Activated naive CD4-positive, alpha-beta T cell treated with anti-CD3 and anti-CD28 coated beads for 36 hours (primary cell): ENCODE measurements around the gene INS. TPM values are rescaled to one million over a fixed set of nuclear protein-coding genes. Genes with fewer than 3 reads are reported as not detected.

Experiments
- CTCF ChIA-PET: fragments of 350-600 bp; sonication (Branson Sonifier 250); formaldehyde crosslinking; loops from one replicate; lab custom pipeline; 2021; ENCODE audit warnings: antibody characterized with exemption; lab: Charles Lee
- DNase-seq: peaks from one replicate; pipeline ENCODE4 v3.0.0-alpha.2; 2020
- H3K27ac Mint-ChIP-seq: one replicate; pipeline ENCODE4 v1.8.0; 2021; ENCODE audit warnings: mild to moderate bottlenecking, mixed read lengths
- H3K27me3 Mint-ChIP-seq: one replicate; pipeline ENCODE4 v1.8.0; 2021; ENCODE audit warnings: low read depth, mixed read lengths
- H3K36me3 Mint-ChIP-seq: one replicate; pipeline ENCODE4 v1.8.0; 2021; ENCODE audit warnings: low read depth, mixed read lengths
- H3K4me1 Mint-ChIP-seq: one replicate; pipeline ENCODE4 v1.8.0; 2021; ENCODE audit warnings: low read depth, mixed read lengths
- H3K4me3 Mint-ChIP-seq: one replicate; pipeline ENCODE4 v1.8.0; 2021; ENCODE audit warnings: mild to moderate bottlenecking, moderate library complexity, mixed read lengths
- H3K9me3 Mint-ChIP-seq: one replicate; pipeline ENCODE4 v1.8.0; 2021; ENCODE audit warnings: mixed read lengths
- intact Hi-C: fragments of 100-400 bp; cut with micrococcal nuclease; formaldehyde crosslinking; loops from one replicate; pipeline ENCODE4 v1.15.1; 2023
- total RNA-seq, 2 experiments: library from RNA; stranded (reverse); gene quantifications; one replicate each; pipeline ENCODE4 v1.2.3, GENCODE V29; 2021

Gene INS
- total RNA-seq, 2 experiments from 2014 or later: not detected

- H3K27me3 Mint-ChIP-seq: peaks cover 10% of the 10 kb centered on the region
- peaks cover 5% of the 10 kb centered on the region for H3K4me1 Mint-ChIP-seq
- H3K9me3 Mint-ChIP-seq: no peaks in the 10 kb centered on the region
- no peaks in the 10 kb centered on the region for H3K36me3 Mint-ChIP-seq
- no peak overlapping the region for H3K27ac Mint-ChIP-seq
- H3K4me3 Mint-ChIP-seq: no peak overlapping the region
- no peak for DNase-seq
- CTCF ChIA-PET: interaction anchor here (0.6 to 12.5 kb wide), 8 partner anchors 9 to 503 kb away, joined by 3 to 370 read pairs (median 4); no protein-coding TSS in a partner anchor
- intact Hi-C loops: no loop called here
Observed at GRCh38 chr11:2155511-2155910, 5.5 kb downstream of the INS start.

GRCh38 chr11:2154889-2155288 lies 6.1 kb downstream of the INS start:
- Mint-ChIP-seq H3K36me3 (no peaks in the 10 kb centered on the region), H3K4me1 (peaks cover 5% of the 10 kb centered on the region), H3K9me3 (no peaks in the 10 kb centered on the region), H3K27ac (no peak overlapping the region), H3K27me3 (peaks cover 14% of the 10 kb centered on the region), H3K4me3 (no peak overlapping the region)
- no peak for DNase-seq
- intact Hi-C loops: loop anchor here (5.0 kb wide), 1 partner anchor 463 kb away; no protein-coding TSS in a partner anchor
- CTCF ChIA-PET: interaction anchor here (0.5 to 12.5 kb wide), 6 partner anchors 81 to 502 kb away, joined by 3 to 370 read pairs (median 14); partner anchors contain the start of gene SYT8

- Mint-ChIP-seq H3K4me1 (peaks cover 5% of the 10 kb centered on the region), H3K4me3 (no peak overlapping the region), H3K36me3 (no peaks in the 10 kb centered on the region), H3K9me3 (no peaks in the 10 kb centered on the region), H3K27me3 (peaks cover 17% of the 10 kb centered on the region), H3K27ac (no peak overlapping the region)
- CTCF ChIA-PET: interaction anchor here (1.4 to 12.5 kb wide), 7 partner anchors 9 to 460 kb away, joined by 5 to 370 read pairs (median 24); partner anchors contain the start of gene SYT8
- DNase-seq: no peak
- intact Hi-C loops: loop anchor here (5.0 kb wide), 1 partner anchor 462 kb away; no protein-coding TSS in a partner anchor
Observed at GRCh38 chr11:2154195-2154585, 6.8 kb downstream of the INS start.

- intact Hi-C loops: loop anchor here (5.0 kb wide), 1 partner anchor 461 kb away; no protein-coding TSS in a partner anchor
- no peak for DNase-seq
- Mint-ChIP-seq H3K9me3 (no peaks in the 10 kb centered on the region), H3K4me3 (no peak overlapping the region), H3K36me3 (no peaks in the 10 kb centered on the region), H3K27ac (no peak overlapping the region), H3K4me1 (peaks cover 5% of the 10 kb centered on the region), H3K27me3 (peaks cover 22% of the 10 kb centered on the region)
- CTCF ChIA-PET: interaction anchor here (1.4 to 12.5 kb wide), 7 partner anchors 10 to 460 kb away, joined by 5 to 370 read pairs (median 24); partner anchors contain the start of gene SYT8
Observed at GRCh38 chr11:2153581-2154194, 7.3 kb downstream of the INS start.

GRCh38 chr11:2151500-2152257 lies 9.3 kb downstream of the INS start:
- CTCF ChIA-PET: interaction anchor here (0.7 to 12.5 kb wide), 39 partner anchors 9 to 499 kb away, joined by 3 to 370 read pairs (median 4); partner anchors contain the start of genes LSP1 and SYT8
- intact Hi-C loops: loop anchor here (1.0 to 5.0 kb wide), 3 partner anchors 269 to 459 kb away; no protein-coding TSS in a partner anchor
- Mint-ChIP-seq H3K9me3 (no peaks in the 10 kb centered on the region), H3K27me3 (peaks cover 33% of the 10 kb centered on the region), H3K4me1 (peaks cover 5% of the 10 kb centered on the region), H3K27ac (no peak overlapping the region), H3K36me3 (no peaks in the 10 kb centered on the region), H3K4me3 (no peak overlapping the region)
- DNase-seq: peak; percentile 88

GRCh38 chr11:2149864-2150847 lies 10.9 kb downstream of the INS start:
- DNase-seq: no peak
- H3K4me1 Mint-ChIP-seq: peaks cover 5% of the 10 kb centered on the region
- no peaks in the 10 kb centered on the region for H3K9me3 Mint-ChIP-seq
- no peak overlapping the region for H3K27ac Mint-ChIP-seq
- no peak overlapping the region for H3K4me3 Mint-ChIP-seq
- intact Hi-C loops: loop anchor here (5.0 to 10.0 kb wide), 2 partner anchors 458 to 495 kb away; no protein-coding TSS in a partner anchor
- peaks cover 45% of the 10 kb centered on the region for H3K27me3 Mint-ChIP-seq
- CTCF ChIA-PET: interaction anchor here (0.5 to 12.5 kb wide), 29 partner anchors 7 to 963 kb away, joined by 3 to 370 read pairs (median 5); no protein-coding TSS in a partner anchor
- no peaks in the 10 kb centered on the region for H3K36me3 Mint-ChIP-seq

- H3K4me3 Mint-ChIP-seq: no peak overlapping the region
- CTCF ChIA-PET: interaction anchor here (0.6 to 12.5 kb wide), 18 partner anchors 15 to 497 kb away, joined by 3 to 370 read pairs (median 3); no protein-coding TSS in a partner anchor
- H3K27ac Mint-ChIP-seq: no peak overlapping the region
- intact Hi-C loops: loop anchor here (10.0 kb wide), 1 partner anchor 495 kb away; no protein-coding TSS in a partner anchor
- H3K9me3 Mint-ChIP-seq: no peaks in the 10 kb centered on the region
- no peak for DNase-seq
- H3K4me1 Mint-ChIP-seq: peaks cover 12% of the 10 kb centered on the region
- no peaks in the 10 kb centered on the region for H3K36me3 Mint-ChIP-seq
- H3K27me3 Mint-ChIP-seq: peaks cover 52% of the 10 kb centered on the region
Observed at GRCh38 chr11:2149460-2149859, 11.5 kb downstream of the INS start.

GRCh38 chr11:2148595-2148994 lies 12.4 kb downstream of the INS start:
- no peak overlapping the region for H3K27ac Mint-ChIP-seq
- H3K9me3 Mint-ChIP-seq: no peaks in the 10 kb centered on the region
- no peaks in the 10 kb centered on the region for H3K36me3 Mint-ChIP-seq
- intact Hi-C loops: loop anchor here (10.0 kb wide), 1 partner anchor 494 kb away; no protein-coding TSS in a partner anchor
- CTCF ChIA-PET: interaction anchor here (0.7 to 12.5 kb wide), 3 partner anchors 69 to 266 kb away, joined by 3 to 370 read pairs (median 3); no protein-coding TSS in a partner anchor
- DNase-seq: no peak
- peaks cover 54% of the 10 kb centered on the region for H3K27me3 Mint-ChIP-seq
- H3K4me1 Mint-ChIP-seq: peaks cover 16% of the 10 kb centered on the region
- H3K4me3 Mint-ChIP-seq: no peak overlapping the region

- no peak overlapping the region for H3K27ac Mint-ChIP-seq
- no peak for DNase-seq
- H3K4me1 Mint-ChIP-seq: peaks cover 28% of the 10 kb centered on the region
- CTCF ChIA-PET: interaction anchor here (1.0 to 12.5 kb wide), 3 partner anchors 10 to 111 kb away, joined by 4 to 370 read pairs (median 5); no protein-coding TSS in a partner anchor
- no peaks in the 10 kb centered on the region for H3K36me3 Mint-ChIP-seq
- no peaks in the 10 kb centered on the region for H3K9me3 Mint-ChIP-seq
- intact Hi-C loops: loop anchor here (10.0 kb wide), 1 partner anchor 493 kb away; no protein-coding TSS in a partner anchor
- H3K4me3 Mint-ChIP-seq: no peak overlapping the region
- peaks cover 63% of the 10 kb centered on the region for H3K27me3 Mint-ChIP-seq
Observed at GRCh38 chr11:2147391-2147790, 13.6 kb downstream of the INS start.

GRCh38 chr11:2146051-2146450 lies 15.0 kb downstream of the INS start:
- intact Hi-C loops: loop anchor here (10.0 kb wide), 1 partner anchor 491 kb away; no protein-coding TSS in a partner anchor
- CTCF ChIA-PET: interaction anchor here (12.5 kb wide), 1 partner anchor 109 kb away, joined by 370 read pairs; no protein-coding TSS in a partner anchor

More at GRCh38 chr11:2146051-2146450, 15.0 kb downstream of the INS start:
- H3K4me1 Mint-ChIP-seq: peaks cover 31% of the 10 kb centered on the region
- H3K36me3 Mint-ChIP-seq: no peaks in the 10 kb centered on the region
- DNase-seq: no peak
- H3K27ac Mint-ChIP-seq: no peak overlapping the region
- H3K4me3 Mint-ChIP-seq: no peak overlapping the region
- peaks cover 69% of the 10 kb centered on the region for H3K27me3 Mint-ChIP-seq
- H3K9me3 Mint-ChIP-seq: no peaks in the 10 kb centered on the region
